KOPT-K1 (cell line): ENCODE data around the gene ZNF844.

Experiments used
- H3K27ac ChIP-seq: fragments of 200-600 bp; sonication (generic); 2 replicates; pipeline ENCODE4 v1.5.1; 2016; ENCODE audit warnings: antibody characterized with exemption, mild to moderate bottlenecking, low read depth, low read length; ENCODE audit not compliant: poor library complexity, severe bottlenecking
- H3K36me3 ChIP-seq: fragments of 200-600 bp; sonication (generic); 2 replicates; pipeline ENCODE4 v1.5.1; 2017; ENCODE audit warnings: antibody characterized with exemption, mild to moderate bottlenecking, low read length, moderate library complexity; ENCODE audit not compliant: insufficient read depth
- H3K9me3 ChIP-seq: fragments of 200-600 bp; sonication (generic); 2 replicates; pipeline ENCODE4 v1.5.1; 2017; ENCODE audit warnings: antibody characterized with exemption, low read length, mild to moderate bottlenecking; ENCODE audit not compliant: insufficient read depth, poor library complexity, severe bottlenecking

ZNF844 gene

GRCh38 chr19:12064590-12065538 lies at the start of gene ZNF844:
Gene ZNF844, plus strand, starts transcription at chr19:12064731. Its CDS starts 143 bp downstream, at chr19:12064874.
- Histone ChIP-seq H3K27ac (no peak within 1 kb of the TSS), H3K9me3 (peaks cover 18% of the 10 kb centered on the region), H3K36me3 (no peaks in the 10 kb centered on the region)

GRCh38 chr19:12015015-12015752 lies 49.3 kb upstream of the ZNF844 start:
- Histone ChIP-seq H3K36me3 (peaks cover 81% of the 10 kb centered on the region), H3K27ac (no peak overlapping the region), H3K9me3 (peaks cover 98% of the 10 kb centered on the region)

GRCh38 chr19:12015753-12016116 lies 48.8 kb upstream of the ZNF844 start:
- Histone ChIP-seq H3K36me3 (peaks cover 81% of the 10 kb centered on the region), H3K27ac (no peak overlapping the region), H3K9me3 (peaks cover 98% of the 10 kb centered on the region)

GRCh38 chr19:12034198-12034597 lies 30.3 kb upstream of the ZNF844 start:
- Histone ChIP-seq H3K27ac (no peak overlapping the region), H3K36me3 (peaks cover 42% of the 10 kb centered on the region; the same call in 1 of the 2 replicates), H3K9me3 (peaks cover 69% of the 10 kb centered on the region)

- H3K27ac ChIP-seq: no peak overlapping the region
- H3K9me3 ChIP-seq: peaks cover 68% of the 10 kb centered on the region
- H3K36me3 ChIP-seq: peaks cover 45% of the 10 kb centered on the region; the same call in 1 of the 2 replicates
Observed at GRCh38 chr19:12034620-12035019, 29.9 kb upstream of the ZNF844 start.

- Histone ChIP-seq H3K27ac (no peak within 1 kb of the TSS), H3K36me3 (peaks cover 45% of the 10 kb centered on the region; the same call in 1 of the 2 replicates), H3K9me3 (peaks cover 61% of the 10 kb centered on the region)
Observed at GRCh38 chr19:12035220-12036172, 29.0 kb upstream of the ZNF844 start, which contains the start of gene ZNF433. Gene ZNF433, minus strand, starts transcription at chr19:12035679. Its CDS starts 140 bp downstream, at chr19:12035539.

GRCh38 chr19:12042893-12043292 lies 21.6 kb upstream of the ZNF844 start:
- peaks cover 68% of the 10 kb centered on the region for H3K36me3 ChIP-seq
- peaks cover 84% of the 10 kb centered on the region for H3K9me3 ChIP-seq
- H3K27ac ChIP-seq: no peak overlapping the region

- Histone ChIP-seq H3K36me3 (peaks cover 64% of the 10 kb centered on the region), H3K9me3 (peaks cover 81% of the 10 kb centered on the region), H3K27ac (no peak overlapping the region)
Observed at GRCh38 chr19:12043752-12044422, 20.6 kb upstream of the ZNF844 start.

GRCh38 chr19:12047868-12048267 lies 16.7 kb upstream of the ZNF844 start:
- H3K27ac ChIP-seq: no peak overlapping the region
- H3K36me3 ChIP-seq: peaks cover 45% of the 10 kb centered on the region
- peaks cover 56% of the 10 kb centered on the region for H3K9me3 ChIP-seq

GRCh38 chr19:12052091-12052496 lies 12.4 kb upstream of the ZNF844 start:
- Histone ChIP-seq H3K9me3 (peaks cover 13% of the 10 kb centered on the region), H3K36me3 (peaks cover 9% of the 10 kb centered on the region), H3K27ac (peak overlapping the region; percentile 59)

GRCh38 chr19:12052497-12053169 lies 11.9 kb upstream of the ZNF844 start, which contains the start of gene ZNF878:
Gene ZNF878, minus strand, starts transcription at chr19:12052961. Its CDS starts 160 bp downstream, at chr19:12052801.
- Histone ChIP-seq H3K27ac (peak within 1 kb of the TSS; percentile 59), H3K36me3 (peaks cover 6% of the 10 kb centered on the region), H3K9me3 (peaks cover 8% of the 10 kb centered on the region)

GRCh38 chr19:12055784-12056183 lies 8.7 kb upstream of the ZNF844 start:
- H3K36me3 ChIP-seq: no peaks in the 10 kb centered on the region
- no peak overlapping the region for H3K27ac ChIP-seq
- H3K9me3 ChIP-seq: no peaks in the 10 kb centered on the region

- Histone ChIP-seq H3K27ac (no peak overlapping the region), H3K9me3 (peaks cover 48% of the 10 kb centered on the region), H3K36me3 (no peaks in the 10 kb centered on the region)
Observed at GRCh38 chr19:12075538-12076139, 11.1 kb downstream of the ZNF844 start.
